Ovary (tissue), 9 donors: ENCODE results near the gene IGFLR1. TPM values are rescaled to one million over a fixed set of nuclear protein-coding genes. Genes with fewer than 3 reads are reported as not detected.

Experiments
- DNase-seq, 5 donors: peaks; one replicate each; pipeline ENCODE4 v3.0.0-alpha.2; 2019 to 2020
- H3K27ac ChIP-seq, 2 donors: fragments of 200-600 bp; one replicate each; pipeline versions ENCODE4 v1.5.1 to v1.8.0; 2019 to 2022
- H3K27me3 ChIP-seq: fragments of 200-600 bp; one replicate; pipeline ENCODE4 v1.8.0; 2022
- H3K36me3 ChIP-seq: fragments of 200-600 bp; sonication (generic); one replicate; pipeline ENCODE4 v1.5.1; 2019
- H3K4me1 ChIP-seq: one replicate; pipeline ENCODE4 v1.8.1; 2013; ENCODE audit warnings: mild to moderate bottlenecking, moderate library complexity; ENCODE audit not compliant: insufficient read depth
- H3K4me3 ChIP-seq: fragments of 200-600 bp; sonication (generic); one replicate; pipeline ENCODE4 v1.5.1; 2017
- H3K9me3 ChIP-seq, 2 donors: fragments of 200-600 bp in 1 of 2; sonication (generic) in 1 of 2; one replicate each; pipeline versions ENCODE4 v1.5.1 to v1.8.1; 2013 to 2019; ENCODE audit warnings: mild to moderate bottlenecking in 1 of 2, moderate library complexity in 1 of 2
- CTCF ChIP-seq, 3 donors: fragments of 450-650 bp in 2 of 3; fragments of 200-600 bp in 1 of 3; IDR thresholded peaks; one replicate each; pipeline versions ENCODE4 v1.5.1 to v1.8.0; 2016 to 2022; ENCODE audit warnings: antibody characterized with exemption in 3 of 3, mild to moderate bottlenecking in 1 of 3
- EP300 ChIP-seq: sonication (generic); formaldehyde crosslinking; IDR thresholded peaks from one replicate; pipeline ENCODE4 v1.6.1; 2017; ENCODE audit warnings: antibody characterized with exemption
- POLR2A ChIP-seq: fragments of 450-650 bp; IDR thresholded peaks from one replicate; pipeline ENCODE4 v1.6.1; 2017; ENCODE audit warnings: antibody characterized with exemption, mild to moderate bottlenecking, moderate library complexity
- WGBS, 3 donors: extraction: QIAGEN DNeasy Blood & Tissue Kit in 1 of 3; methylation state at CpG; one replicate each; pipeline versions ENCODE4 v1.1.5 to v1.1.7; 2013 to 2017; 5-methylcytosine and 5-hydroxymethylcytosine counted together
- intact Hi-C, 4 donors: fragments of 100-400 bp; cut with DNase I; formaldehyde crosslinking; loops; one replicate each; pipeline versions ENCODE4 v1.11.0 to v1.15.1; 2022 to 2023
- polyA plus RNA-seq, 2 donors: library from polyadenylated mRNA; stranded (reverse); fragments of 200-250 nt in 1 of 2; fragments of 350-450 nt in 1 of 2; fragmentation: Illumina TruSeq in 1 of 2; extraction: RNeasy Lipid Tissue Mini Kit (QIAGEN cat#74804) in 1 of 2; gene quantifications; one replicate each; pipeline ENCODE4 v1.2.3, GENCODE V29; 2013 to 2014
- total RNA-seq, 7 donors: library from RNA; depleted of rRNA in 2 of 7; stranded (reverse); fragments of >200 nt in 2 of 7; fragmentation: NEBNext Ultra II Directional in 3 of 7; extraction: Animal tissue kit (Norgen Biotek cat#: 25700) in 3 of 7; gene quantifications; one replicate each; pipeline versions ENCODE4 v1.1.0 to v1.2.4, GENCODE V29; 2016 to 2023
- donor health status: DM: no; HTN: no; CAD: no; lungs with moderate emphysema.
- donor health status: DM: no; HTN: no; CAD: no.
- donor health status: Bipolar disorder and iron deficiency.
- donor health status: DM: yes; HTN: yes; CAD: no.
- donor health status: DM: no; HTN: no; CAD: no.
- donor health status: DM: yes; HTN: yes; CAD: no.

Gene IGFLR1
- total and polyA plus RNA-seq, 9 donors: 0.93 to 12.8 (median 7.6) TPM

GRCh38 chr19:35704218-35704617, 38.0 kb downstream of the IGFLR1 start, which contains the start of gene ZBTB32:
Gene ZBTB32 (plus strand): TSS chr19:35704558. CDS start chr19:35714627, 10,069 bp downstream.
- 9 to 12% (median 9%) methylated on average over 24 of the region's 24 CpGs for WGBS, 3 donors
- H3K27ac ChIP-seq: no peak within 1 kb of the TSS
- no peaks in the 10 kb centered on the region for H3K27me3 ChIP-seq
- H3K9me3 ChIP-seq: no peaks in the 10 kb centered on the region
- intact Hi-C loops: no loop called here
- H3K4me1 ChIP-seq: no peaks in the 10 kb centered on the region
- H3K4me3 ChIP-seq: no peak within 1 kb of the TSS
- DNase-seq: peak in 2 of 5 donors; percentile 26 to 28
- TF ChIP-seq CTCF (IDR thresholded peaks at IDR 0.05) (no peak), POLR2A (no peak), EP300 (no peak)
- no peaks in the 10 kb centered on the region for H3K36me3 ChIP-seq

DNA sequence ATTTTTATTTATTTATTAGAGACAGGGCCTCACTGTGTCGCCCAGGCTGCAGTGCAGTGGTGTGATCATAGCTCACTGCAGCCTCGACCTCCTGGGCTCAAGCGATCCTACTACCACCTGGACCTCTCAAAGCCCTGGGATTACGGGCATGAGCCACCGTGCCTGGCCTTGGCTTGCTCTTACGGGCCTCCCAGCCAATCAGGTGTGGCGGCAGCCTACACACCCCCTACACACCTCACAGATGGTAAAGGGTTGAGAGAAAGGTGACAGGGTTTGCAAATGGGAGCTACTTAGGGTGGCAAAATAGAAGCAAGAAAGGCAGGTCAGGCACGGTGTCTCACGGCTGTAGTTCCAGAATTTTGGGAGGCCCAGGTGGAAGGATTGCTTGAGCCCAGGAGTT, 38.9 kb downstream of the IGFLR1 start:
- 35 to 56% (median 44%) methylated on average over 9 of the region's 9 CpGs for WGBS, 3 donors
- no peak overlapping the region for H3K4me3 ChIP-seq

DNA sequence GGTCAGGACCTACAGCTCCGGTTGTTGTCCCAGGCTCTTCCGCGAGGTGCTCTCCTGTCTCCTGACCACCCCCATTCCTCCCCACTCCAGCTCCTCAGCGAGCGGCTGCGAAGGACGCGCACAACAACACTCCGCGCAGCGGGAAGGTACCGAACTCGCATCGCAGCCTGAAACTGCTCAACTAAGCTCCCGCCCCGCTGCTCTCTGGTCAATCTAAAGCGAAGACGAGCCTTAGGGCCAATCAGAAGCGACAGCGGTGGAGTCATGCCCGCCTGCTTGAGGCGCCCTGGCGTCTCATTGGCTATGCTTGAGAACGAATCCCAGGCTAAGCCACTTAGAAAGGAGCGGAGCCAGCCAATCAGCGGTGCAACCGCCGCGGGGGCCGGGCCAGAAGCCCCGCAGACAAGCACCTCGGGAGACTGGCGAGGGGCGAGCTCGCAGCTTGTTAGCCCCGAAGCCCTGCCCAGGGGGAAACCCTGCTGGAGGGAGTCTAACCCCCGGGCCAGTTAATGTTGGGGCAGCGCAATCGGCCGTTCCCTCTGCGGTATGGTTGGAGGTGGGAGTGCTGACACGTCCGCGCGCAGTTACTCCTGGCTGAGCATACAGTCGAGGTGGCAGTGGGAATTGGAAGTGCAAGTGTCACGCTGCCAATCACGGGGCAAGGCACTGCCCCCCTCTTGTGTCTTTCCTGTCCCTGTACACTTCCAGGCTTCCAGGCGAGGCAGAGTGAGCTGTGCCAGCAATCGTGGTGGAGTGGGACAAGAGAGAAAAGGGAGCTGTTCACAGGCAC, 39.8 kb downstream of the IGFLR1 start:
- 0 to 1% (median 0%) methylated on average over 34 to 50 of the region's 50 CpGs for WGBS, 3 donors
- peak overlapping the region; percentile 53 for H3K4me3 ChIP-seq

More for the DNA sequence above, 38.9 kb downstream of the IGFLR1 start:
- H3K27ac ChIP-seq: no peak overlapping the region
- H3K9me3 ChIP-seq: no peaks in the 10 kb centered on the region
- H3K27me3 ChIP-seq: no peaks in the 10 kb centered on the region
- TF ChIP-seq POLR2A (no peak), CTCF (IDR thresholded peaks at IDR 0.05) (no peak), EP300 (no peak)
- H3K36me3 ChIP-seq: no peaks in the 10 kb centered on the region
- no peaks in the 10 kb centered on the region for H3K4me1 ChIP-seq
- DNase-seq: no peak
- intact Hi-C loops: no loop called here

DNA sequence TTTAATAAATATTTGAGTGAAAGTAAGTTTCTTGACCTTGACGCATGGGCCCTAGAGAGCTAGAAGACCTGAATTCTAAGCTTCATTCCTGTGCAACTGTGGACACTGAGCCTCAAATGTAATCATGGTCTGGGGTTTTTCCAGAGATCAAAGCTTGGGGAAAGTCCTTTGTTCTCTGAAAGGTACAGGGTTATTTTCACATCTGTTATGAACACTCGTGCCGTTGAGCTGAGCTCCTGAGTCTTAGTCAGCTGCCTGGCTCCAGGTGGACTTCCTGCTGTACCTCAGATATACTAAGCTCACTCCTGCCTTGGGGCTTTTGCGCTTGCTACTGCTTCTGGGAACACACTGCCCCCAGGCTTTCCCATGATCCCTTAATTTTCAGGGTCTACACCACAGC, 45.4 kb downstream of the IGFLR1 start:
- intact Hi-C loops: loop anchor here in 2 of 4 donors (2.0 to 10.0 kb wide), 3 partner anchors 18 to 238 kb away; partner anchors contain the start of gene LRFN3 (in 2 of the 2)

More for the DNA sequence above, 39.8 kb downstream of the IGFLR1 start:
- H3K4me1 ChIP-seq: no peaks in the 10 kb centered on the region
- no peaks in the 10 kb centered on the region for H3K27me3 ChIP-seq
- DNase-seq: peak; percentile 89 to 95 (median 91)
- H3K27ac ChIP-seq: no peak overlapping the region
- H3K9me3 ChIP-seq: no peaks in the 10 kb centered on the region
- H3K36me3 ChIP-seq: no peaks in the 10 kb centered on the region
- intact Hi-C loops: no loop called here
- TF ChIP-seq POLR2A (no peak), CTCF (IDR thresholded peaks at IDR 0.05) (no peak), EP300 (no peak)

More for the DNA sequence above, 45.4 kb downstream of the IGFLR1 start:
- no peak for DNase-seq
- no peak overlapping the region for H3K4me3 ChIP-seq
- WGBS, 3 donors: 68 to 75% (median 69%) methylated on average over 4 of the region's 4 CpGs
- no peaks in the 10 kb centered on the region for H3K4me1 ChIP-seq
- no peaks in the 10 kb centered on the region for H3K9me3 ChIP-seq
- TF ChIP-seq CTCF (IDR thresholded peaks at IDR 0.05) (no peak), POLR2A (no peak), EP300 (no peak)
- no peaks in the 10 kb centered on the region for H3K27me3 ChIP-seq
- no peak overlapping the region for H3K27ac ChIP-seq
- H3K36me3 ChIP-seq: no peaks in the 10 kb centered on the region
